ENCODE results near the gene AMY1C.
"Not testable (repeated sequence)": the region's sequence is repeated elsewhere in the genome, so short reads cannot be mapped to it uniquely, and the experiment has no call there.

DNA sequence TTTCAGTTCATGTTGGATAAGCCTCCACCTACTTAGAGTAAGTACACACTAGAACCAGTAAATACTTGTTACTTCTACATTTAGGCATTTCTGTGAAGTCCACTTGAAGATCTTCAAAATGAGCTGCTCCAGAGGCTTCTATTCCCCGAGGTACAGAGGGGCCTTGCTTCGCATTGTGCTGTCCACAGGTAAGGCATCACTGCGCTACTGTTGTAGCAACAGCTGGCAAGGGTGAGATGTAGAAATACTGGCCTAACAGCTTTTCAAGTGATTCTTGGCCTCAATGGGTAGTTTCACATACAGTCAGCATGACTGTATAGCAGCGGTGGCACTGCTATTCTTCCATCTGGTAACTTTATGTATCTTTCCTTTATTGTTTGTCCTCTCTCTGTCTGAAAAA lies 4.7 kb upstream of the AMY1C start:
- TF ChIP-seq, protein P1, sequence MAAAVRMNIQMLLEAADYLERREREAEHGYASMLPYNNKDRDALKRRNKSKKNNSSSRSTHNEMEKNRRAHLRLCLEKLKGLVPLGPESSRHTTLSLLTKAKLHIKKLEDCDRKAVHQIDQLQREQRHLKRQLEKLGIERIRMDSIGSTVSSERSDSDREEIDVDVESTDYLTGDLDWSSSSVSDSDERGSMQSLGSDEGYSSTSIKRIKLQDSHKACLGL (CRISPR knock-in tag; IDR thresholded peaks at IDR 0.05; ENCODE audit: borderline replicate concordance, poor library complexity, severe bottlenecking) = not testable (repeated sequence)
- TF ChIP-seq SPI1 (IDR thresholded peaks at IDR 0.05; ENCODE audit: borderline replicate concordance, low read depth, low read length); KDM4B (IDR thresholded peaks at IDR 0.05; ENCODE audit: borderline replicate concordance in 2 of 2, low read depth in 1 of 2); MTF1 (CRISPR knock-in tag; IDR thresholded peaks at IDR 0.05; ENCODE audit: borderline replicate concordance); E2F5 (CRISPR knock-in tag; IDR thresholded peaks at IDR 0.05); MYC (IDR thresholded peaks at IDR 0.05; ENCODE audit: low read depth, low read length); MYC (CRISPR knock-in tag; IDR thresholded peaks at IDR 0.05; ENCODE audit: borderline replicate concordance, low read depth); EZH2 (IDR thresholded peaks at IDR 0.05; ENCODE audit: borderline replicate concordance, low read depth, low read length): not testable (repeated sequence)
- TF ChIP-seq, protein P2, sequence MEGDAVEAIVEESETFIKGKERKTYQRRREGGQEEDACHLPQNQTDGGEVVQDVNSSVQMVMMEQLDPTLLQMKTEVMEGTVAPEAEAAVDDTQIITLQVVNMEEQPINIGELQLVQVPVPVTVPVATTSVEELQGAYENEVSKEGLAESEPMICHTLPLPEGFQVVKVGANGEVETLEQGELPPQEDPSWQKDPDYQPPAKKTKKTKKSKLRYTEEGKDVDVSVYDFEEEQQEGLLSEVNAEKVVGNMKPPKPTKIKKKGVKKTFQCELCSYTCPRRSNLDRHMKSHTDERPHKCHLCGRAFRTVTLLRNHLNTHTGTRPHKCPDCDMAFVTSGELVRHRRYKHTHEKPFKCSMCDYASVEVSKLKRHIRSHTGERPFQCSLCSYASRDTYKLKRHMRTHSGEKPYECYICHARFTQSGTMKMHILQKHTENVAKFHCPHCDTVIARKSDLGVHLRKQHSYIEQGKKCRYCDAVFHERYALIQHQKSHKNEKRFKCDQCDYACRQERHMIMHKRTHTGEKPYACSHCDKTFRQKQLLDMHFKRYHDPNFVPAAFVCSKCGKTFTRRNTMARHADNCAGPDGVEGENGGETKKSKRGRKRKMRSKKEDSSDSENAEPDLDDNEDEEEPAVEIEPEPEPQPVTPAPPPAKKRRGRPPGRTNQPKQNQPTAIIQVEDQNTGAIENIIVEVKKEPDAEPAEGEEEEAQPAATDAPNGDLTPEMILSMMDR (IDR thresholded peaks at IDR 0.05 in 2 of 3, conservative IDR thresholded peaks at IDR 0.05 in 1 of 3; ENCODE audit: insufficient read depth in 2 of 3, low read depth in 1 of 3, low read length in 3 of 3) = not testable (repeated sequence)

Measured in K562 (cell line).